Measurements from ENCODE around the gene KIF3B. TPM values are rescaled to one million over a fixed set of nuclear protein-coding genes. Genes with fewer than 3 reads are reported as not detected.

The KIF3B gene
- total RNA-seq, 1 experiment from 2014 or later, result 20.0 TPM

DNA sequence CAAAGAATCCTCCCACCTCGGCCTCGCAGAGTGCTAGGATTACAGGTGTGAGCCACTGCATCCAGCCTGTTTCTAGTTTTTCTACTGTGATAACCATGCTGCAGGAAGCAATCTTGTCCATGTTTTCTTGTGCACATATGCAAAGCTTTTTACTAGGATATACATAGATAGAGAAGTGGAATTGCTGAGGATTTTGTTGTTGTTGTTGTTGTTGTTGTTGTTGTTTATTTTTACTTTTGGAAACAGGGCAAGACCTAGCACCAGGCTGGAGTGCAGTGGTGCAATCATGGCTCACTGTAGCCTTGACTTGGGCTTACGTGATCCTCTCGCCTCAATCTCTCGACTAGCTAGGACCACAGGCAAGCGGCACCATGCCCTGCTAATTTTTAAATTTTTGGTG lies 23.2 kb downstream of the KIF3B start:
- POLR2A ChIA-PET (ENCODE audit: unreplicated experiment), result interaction anchor here (0.6 kb wide), 1 partner anchor 52 kb away, joined by 3 read pairs; no protein-coding TSS in a partner anchor
- no peaks in the 10 kb centered on the region for H3K4me1 ChIP-seq (ENCODE audit: insufficient read depth, low read length)
- CTCF ChIA-PET, result no interaction called here
- no peak overlapping the region for H2AFZ ChIP-seq (ENCODE audit: low read length)
- BruUV-seq (replicated peaks), result no TSS peak
- H3K27ac ChIP-seq (ENCODE audit: low read length), result no peak overlapping the region
- H4K20me1 ChIP-seq (ENCODE audit: low read length), result peaks cover 4% of the 10 kb centered on the region; the same call in 1 of the 2 replicates
- H3K4me2 ChIP-seq (ENCODE audit: low read length), result no peak overlapping the region
- no peaks in the 10 kb centered on the region for H3K9me2 ChIP-seq (replicated peaks; ENCODE audit: low read length)
- no peak overlapping the region for H3K9ac ChIP-seq (ENCODE audit: low read length)
- peaks cover 25% of the 10 kb centered on the region for H3K79me2 ChIP-seq (ENCODE audit: low read length)
- ATAC-seq (no peak), DNase-seq (no peak)
- H3K27me3 ChIP-seq (ENCODE audit: low read length), result no peaks in the 10 kb centered on the region
- no peaks in the 10 kb centered on the region for H3K9me3 ChIP-seq (ENCODE audit: low read length)
- no peaks in the 10 kb centered on the region for H3F3A ChIP-seq (ENCODE audit: low read length, unreplicated experiment)
- no peaks in the 10 kb centered on the region for H3K36me3 ChIP-seq (ENCODE audit: low read depth, low read length)
- intact Hi-C loops (cut with micrococcal nuclease), result no loop called here
- H3K4me3 ChIP-seq (ENCODE audit: low read length), result no peak overlapping the region
- TF ChIP-seq, protein P1, sequence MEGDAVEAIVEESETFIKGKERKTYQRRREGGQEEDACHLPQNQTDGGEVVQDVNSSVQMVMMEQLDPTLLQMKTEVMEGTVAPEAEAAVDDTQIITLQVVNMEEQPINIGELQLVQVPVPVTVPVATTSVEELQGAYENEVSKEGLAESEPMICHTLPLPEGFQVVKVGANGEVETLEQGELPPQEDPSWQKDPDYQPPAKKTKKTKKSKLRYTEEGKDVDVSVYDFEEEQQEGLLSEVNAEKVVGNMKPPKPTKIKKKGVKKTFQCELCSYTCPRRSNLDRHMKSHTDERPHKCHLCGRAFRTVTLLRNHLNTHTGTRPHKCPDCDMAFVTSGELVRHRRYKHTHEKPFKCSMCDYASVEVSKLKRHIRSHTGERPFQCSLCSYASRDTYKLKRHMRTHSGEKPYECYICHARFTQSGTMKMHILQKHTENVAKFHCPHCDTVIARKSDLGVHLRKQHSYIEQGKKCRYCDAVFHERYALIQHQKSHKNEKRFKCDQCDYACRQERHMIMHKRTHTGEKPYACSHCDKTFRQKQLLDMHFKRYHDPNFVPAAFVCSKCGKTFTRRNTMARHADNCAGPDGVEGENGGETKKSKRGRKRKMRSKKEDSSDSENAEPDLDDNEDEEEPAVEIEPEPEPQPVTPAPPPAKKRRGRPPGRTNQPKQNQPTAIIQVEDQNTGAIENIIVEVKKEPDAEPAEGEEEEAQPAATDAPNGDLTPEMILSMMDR (conservative IDR thresholded peaks at IDR 0.05; ENCODE audit: low read depth, low read length), result no peak
- no peak for TF ChIP-seq EZH2 (IDR thresholded peaks at IDR 0.05; ENCODE audit: low read length, unreplicated experiment)
- no peak for TF ChIP-seq EZH2phosphoT487 (IDR thresholded peaks at IDR 0.05; ENCODE audit: borderline replicate concordance, low read length)

GRCh38 chr20:32301719-32302506 lies 24.5 kb downstream of the KIF3B start:
- Histone ChIP-seq H3K9me2 (replicated peaks; ENCODE audit: low read length) (no peaks in the 10 kb centered on the region), H3K9me3 (ENCODE audit: low read length) (no peaks in the 10 kb centered on the region), H3K79me2 (ENCODE audit: low read length) (peaks cover 17% of the 10 kb centered on the region), H3F3A (ENCODE audit: low read length, unreplicated experiment) (no peaks in the 10 kb centered on the region), H2AFZ (ENCODE audit: low read length) (no peak overlapping the region), H3K4me2 (ENCODE audit: low read length) (no peak overlapping the region), H3K9ac (ENCODE audit: low read length) (no peak overlapping the region), H3K4me3 (ENCODE audit: low read length) (no peak overlapping the region), H3K27me3 (ENCODE audit: low read length) (no peaks in the 10 kb centered on the region), H4K20me1 (ENCODE audit: low read length) (peaks cover 4% of the 10 kb centered on the region; the same call in 1 of the 2 replicates), H3K4me1 (ENCODE audit: insufficient read depth, low read length) (no peaks in the 10 kb centered on the region), H3K27ac (ENCODE audit: low read length) (no peak overlapping the region), H3K36me3 (ENCODE audit: low read depth, low read length) (no peaks in the 10 kb centered on the region)
- ChIA-PET CTCF (no interaction called here), POLR2A (ENCODE audit: unreplicated experiment) (no interaction called here)
- no peak for ATAC-seq
- no peak for DNase-seq
- no peak for TF ChIP-seq EZH2phosphoT487 (IDR thresholded peaks at IDR 0.05; ENCODE audit: borderline replicate concordance, low read length)
- TF ChIP-seq EZH2 (IDR thresholded peaks at IDR 0.05; ENCODE audit: low read length, unreplicated experiment), result no peak
- TF ChIP-seq, protein P1 (conservative IDR thresholded peaks at IDR 0.05; ENCODE audit: low read depth, low read length), result no peak
- no TSS peak for BruUV-seq (replicated peaks)
- intact Hi-C loops (cut with micrococcal nuclease), result no loop called here

DNA sequence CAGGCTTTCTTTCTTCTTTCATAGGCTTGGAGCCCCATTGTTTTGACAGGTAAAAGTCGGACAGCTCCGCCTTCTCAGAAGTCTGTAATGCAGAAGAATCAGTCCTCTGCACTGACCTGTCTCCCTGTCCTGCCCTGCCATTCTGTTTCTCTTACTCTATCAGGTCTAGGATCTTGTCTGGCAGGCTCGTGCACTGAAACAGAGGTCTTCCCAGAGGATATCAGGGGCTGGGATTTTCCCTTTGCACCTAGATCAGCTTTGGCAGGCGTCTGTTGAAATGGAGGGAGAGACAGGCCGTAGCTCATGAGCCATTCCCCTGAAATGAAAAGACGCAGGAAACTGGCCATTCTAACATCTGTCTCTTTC lies 25.0 kb downstream of the KIF3B start:
- H3K4me3 ChIP-seq (ENCODE audit: low read length), result no peak overlapping the region
- POLR2A ChIA-PET (ENCODE audit: unreplicated experiment), result no interaction called here
- H3K9me2 ChIP-seq (replicated peaks; ENCODE audit: low read length), result no peaks in the 10 kb centered on the region
- ATAC-seq (no peak), DNase-seq (no peak)
- no peak overlapping the region for H2AFZ ChIP-seq (ENCODE audit: low read length)
- CTCF ChIA-PET, result no interaction called here
- BruUV-seq (replicated peaks), result no TSS peak
- peaks cover 11% of the 10 kb centered on the region for H3K79me2 ChIP-seq (ENCODE audit: low read length)
- H3F3A ChIP-seq (ENCODE audit: low read length, unreplicated experiment), result no peaks in the 10 kb centered on the region
- no peaks in the 10 kb centered on the region for H3K9me3 ChIP-seq (ENCODE audit: low read length)
- H3K9ac ChIP-seq (ENCODE audit: low read length), result no peak overlapping the region
- no peaks in the 10 kb centered on the region for H3K36me3 ChIP-seq (ENCODE audit: low read depth, low read length)
- TF ChIP-seq EZH2phosphoT487 (IDR thresholded peaks at IDR 0.05; ENCODE audit: borderline replicate concordance, low read length) (no peak), EZH2 (IDR thresholded peaks at IDR 0.05; ENCODE audit: low read length, unreplicated experiment) (no peak)
- TF ChIP-seq, protein P1 (conservative IDR thresholded peaks at IDR 0.05; ENCODE audit: low read depth, low read length), result no peak
- H3K27me3 ChIP-seq (ENCODE audit: low read length), result no peaks in the 10 kb centered on the region
- no peak overlapping the region for H3K4me2 ChIP-seq (ENCODE audit: low read length)
- no peaks in the 10 kb centered on the region for H3K4me1 ChIP-seq (ENCODE audit: insufficient read depth, low read length)
- intact Hi-C loops (cut with micrococcal nuclease), result no loop called here
- peaks cover 4% of the 10 kb centered on the region; the same call in 1 of the 2 replicates for H4K20me1 ChIP-seq (ENCODE audit: low read length)
- H3K27ac ChIP-seq (ENCODE audit: low read length), result no peak overlapping the region
